HG02884 (cell line): ENCODE measurements around the gene ISYNA1.
"Not testable (repeated sequence)": the region's sequence is repeated elsewhere in the genome, so short reads cannot be mapped to it uniquely, and the experiment has no call there.

Source experiments
- ATAC-seq: cut with Tn5 transposase; IDR thresholded peaks from one replicate; pipeline ENCODE4 v1.9.1; 2021; ENCODE audit warnings: mild to moderate bottlenecking, moderate library complexity; ENCODE audit not compliant: unreplicated experiment

Gene ISYNA1

DNA sequence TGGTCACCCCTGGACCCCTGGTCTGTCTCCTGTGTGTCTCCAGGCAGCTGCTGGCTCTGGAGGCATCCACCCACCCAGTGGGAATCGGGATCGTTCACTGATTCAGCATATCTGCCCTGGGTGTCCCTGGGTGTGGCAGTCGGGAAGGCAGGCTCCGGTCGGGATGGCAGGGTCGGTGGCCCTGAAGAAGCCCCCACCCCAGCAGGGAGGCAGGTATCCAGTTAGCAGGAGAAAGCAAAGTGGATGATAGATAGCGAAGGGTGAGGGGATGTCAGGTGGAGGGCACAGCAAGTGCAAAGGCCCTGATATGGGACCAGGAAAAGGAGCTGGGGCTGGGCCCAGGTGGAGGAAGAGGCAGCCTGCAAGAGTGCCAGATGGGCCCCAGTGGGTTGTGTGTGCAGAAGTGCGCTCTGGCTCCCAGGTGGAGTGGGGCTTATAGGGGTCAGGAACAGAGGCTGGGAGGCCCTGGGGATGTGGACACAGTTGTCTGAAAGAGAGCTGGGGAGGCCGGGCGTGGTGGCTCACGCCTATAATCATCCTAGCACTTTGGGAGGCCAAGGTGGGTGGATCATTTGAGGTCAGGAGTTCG, 16.5 kb downstream of the ISYNA1 start:
- no peak for ATAC-seq

DNA sequence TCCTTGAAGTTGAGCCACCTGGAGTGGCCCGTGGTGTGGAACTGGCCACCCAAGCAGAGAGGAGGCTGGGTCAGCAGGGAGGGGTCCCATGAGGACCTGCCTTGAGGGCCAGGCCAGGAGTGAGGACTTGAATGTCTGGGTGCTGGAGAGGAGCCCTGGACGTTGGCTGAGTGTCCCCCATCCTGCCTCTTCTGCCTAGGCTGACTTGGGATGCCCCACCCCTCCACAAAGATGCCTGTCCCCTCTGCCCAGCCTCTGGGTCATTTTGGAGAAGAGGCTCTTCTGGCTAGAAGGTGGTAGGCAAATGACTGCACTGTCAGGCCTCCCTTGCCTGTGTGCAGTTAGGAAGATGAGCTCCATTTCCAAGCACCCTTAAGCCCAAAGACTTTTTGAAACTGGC, 17.0 kb downstream of the ISYNA1 start:
- ATAC-seq = no peak

DNA sequence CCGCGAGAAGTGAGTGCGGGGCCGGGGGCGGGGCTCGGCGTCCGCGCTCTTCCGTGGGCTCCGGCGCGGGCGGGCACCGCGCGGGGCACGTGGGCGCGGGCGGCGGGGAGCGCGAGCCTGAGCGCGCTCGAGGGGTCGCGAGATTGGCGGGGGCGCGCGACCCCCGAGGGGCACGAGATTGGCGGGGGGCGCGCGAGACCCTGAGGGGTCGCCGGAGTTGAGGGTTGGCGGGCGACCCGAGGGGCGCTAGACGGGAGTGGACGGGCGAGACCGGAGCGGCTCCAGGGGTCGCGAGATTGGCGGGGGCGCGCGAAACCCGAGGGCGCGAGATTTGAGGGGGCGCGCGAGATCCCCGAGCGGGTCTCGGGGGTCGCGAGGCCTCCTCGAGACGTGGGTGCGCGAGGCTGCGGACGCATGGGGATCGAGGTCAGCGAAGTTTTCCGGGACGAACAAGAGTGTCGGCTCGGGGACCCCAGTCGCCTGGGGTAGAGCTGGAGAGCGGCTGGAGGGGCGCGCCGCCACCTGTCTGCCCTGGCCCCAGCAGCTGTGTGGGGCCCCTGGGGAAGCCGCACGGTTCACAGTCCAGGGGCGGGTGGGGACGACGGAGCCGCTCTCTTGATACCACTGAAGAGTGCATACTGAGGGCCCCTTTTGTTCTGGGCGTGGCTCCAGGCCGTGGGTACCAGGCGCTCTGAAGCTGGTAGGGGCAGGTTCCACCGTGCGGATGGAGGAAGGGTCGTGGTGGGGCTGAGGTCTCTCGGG, 18.1 kb downstream of the ISYNA1 start:
- no peak for ATAC-seq

DNA sequence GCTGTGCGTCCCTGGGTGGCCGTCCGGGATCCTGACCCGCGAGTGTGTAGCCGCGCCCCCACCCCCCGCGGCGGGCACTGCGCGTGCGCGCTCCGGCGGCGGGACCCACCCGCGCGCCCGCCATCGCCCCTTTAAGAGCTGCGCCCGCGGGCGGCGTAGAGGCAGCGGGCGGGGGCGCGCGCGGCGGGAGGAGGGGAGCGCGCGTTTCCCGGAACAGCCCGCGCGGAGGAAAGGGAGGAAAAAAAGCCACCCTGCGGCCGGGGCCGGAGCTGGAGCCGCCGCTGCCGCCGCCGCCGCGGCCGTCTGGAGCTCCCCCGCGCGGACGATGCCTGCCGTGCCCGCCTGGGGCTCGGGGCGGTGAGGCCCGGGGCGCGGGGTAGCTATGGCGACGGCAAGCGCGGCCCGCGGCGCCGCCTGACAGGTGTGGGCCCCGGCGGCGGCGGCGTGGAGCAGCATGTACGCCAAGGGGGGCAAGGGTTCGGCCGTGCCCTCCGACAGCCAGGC, 18.7 kb downstream of the ISYNA1 start, which contains the start of gene SSBP4:
TSS of gene SSBP4 (plus strand) at position 204 of the 504 bp plus-strand sequence. CDS start at position 455, 251 bp downstream.
- ATAC-seq = peak; percentile 37

DNA sequence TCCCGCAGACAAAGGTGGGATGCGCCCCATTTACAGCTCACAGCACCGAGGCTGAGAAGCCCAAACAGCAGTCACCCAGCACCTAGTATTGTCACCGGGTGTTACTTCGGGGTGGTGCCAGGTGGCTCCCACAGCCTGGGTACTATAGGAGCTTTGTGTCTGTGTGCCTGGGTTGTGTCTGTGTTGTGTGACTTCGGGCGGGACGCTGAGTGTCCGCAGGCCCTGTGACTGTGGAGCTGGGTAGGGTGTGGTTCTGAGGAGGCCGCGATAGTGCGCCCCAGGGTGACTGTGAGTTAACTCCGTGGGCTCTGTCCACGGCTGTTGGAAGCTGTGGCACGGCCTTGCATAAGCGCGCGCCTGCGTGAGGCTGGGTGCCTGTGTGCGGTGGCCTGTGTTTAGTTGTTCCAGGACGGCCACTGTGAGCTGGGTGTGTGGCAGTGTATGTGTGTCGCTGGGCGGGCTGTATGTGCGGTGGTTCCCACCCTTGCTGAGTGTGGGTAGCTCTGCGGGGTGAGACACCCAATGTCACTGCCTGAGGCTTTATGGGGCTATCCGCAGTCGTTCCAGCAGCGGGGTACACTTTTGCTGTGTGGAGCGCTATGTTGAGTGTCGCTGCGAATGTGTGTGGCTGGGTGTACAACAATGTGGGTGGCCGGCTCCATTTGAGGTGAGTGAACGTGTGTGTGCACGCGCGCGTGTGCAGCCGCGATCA, 19.3 kb downstream of the ISYNA1 start:
- no peak for ATAC-seq

DNA sequence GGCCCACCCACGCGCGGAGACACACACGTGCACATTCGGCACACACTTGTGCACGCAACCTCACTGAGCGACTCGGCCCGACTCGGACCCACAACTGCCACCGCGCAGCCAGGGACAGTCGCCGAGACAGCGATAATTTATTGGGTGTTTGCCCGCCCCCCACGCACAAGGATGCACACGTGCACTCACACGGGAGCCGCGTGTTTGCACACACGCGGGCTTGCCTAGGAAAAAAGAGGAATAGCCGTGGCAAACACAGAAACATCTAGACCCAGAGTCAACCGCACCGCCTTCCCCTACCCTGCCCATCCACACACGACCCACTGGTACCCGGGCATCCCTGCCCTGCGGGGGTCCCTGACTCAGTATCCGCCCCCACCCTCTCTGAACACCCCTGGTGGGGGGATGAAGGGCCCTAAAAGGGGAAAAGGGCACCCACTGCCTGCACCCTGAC, 19.9 kb downstream of the ISYNA1 start:
- ATAC-seq = no peak

DNA sequence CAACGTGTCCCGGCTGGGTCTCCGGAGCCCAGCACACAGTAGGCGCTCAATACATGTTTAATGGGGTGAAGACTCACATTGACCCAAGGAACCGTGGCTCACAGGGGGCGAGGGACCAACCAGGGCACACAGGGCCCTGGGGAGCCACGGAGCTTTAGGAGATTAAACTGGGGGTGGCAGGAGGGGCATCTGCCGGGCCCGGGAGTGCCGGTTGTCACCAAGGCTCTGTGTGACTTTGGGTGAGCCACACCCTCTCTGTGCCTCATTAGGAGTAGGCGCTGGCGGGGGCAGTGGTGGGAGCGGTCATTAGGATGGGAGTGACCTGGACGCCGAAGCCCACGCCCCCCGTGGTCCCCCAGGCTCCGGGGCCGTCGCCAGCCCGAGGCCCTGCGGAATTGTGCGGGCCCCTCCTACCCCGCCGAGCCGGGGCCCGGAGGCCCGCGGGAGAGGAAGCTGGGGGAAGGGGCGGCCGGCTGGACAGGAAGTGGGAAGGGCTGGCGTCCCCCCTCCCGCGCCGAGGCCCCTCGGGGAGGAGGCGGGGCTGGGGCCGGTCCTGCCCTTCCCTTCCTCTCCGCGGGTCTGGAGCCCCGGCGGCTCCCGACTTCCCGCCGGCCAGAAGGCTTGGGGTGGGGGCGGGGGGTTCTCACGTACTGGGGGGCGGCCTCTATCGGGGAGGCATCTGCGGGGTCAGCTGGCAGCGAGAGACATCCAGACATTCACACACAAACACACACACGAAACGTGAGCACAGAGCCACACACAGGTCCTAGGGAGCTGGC, 20.5 kb downstream of the ISYNA1 start:
- ATAC-seq = no peak

DNA sequence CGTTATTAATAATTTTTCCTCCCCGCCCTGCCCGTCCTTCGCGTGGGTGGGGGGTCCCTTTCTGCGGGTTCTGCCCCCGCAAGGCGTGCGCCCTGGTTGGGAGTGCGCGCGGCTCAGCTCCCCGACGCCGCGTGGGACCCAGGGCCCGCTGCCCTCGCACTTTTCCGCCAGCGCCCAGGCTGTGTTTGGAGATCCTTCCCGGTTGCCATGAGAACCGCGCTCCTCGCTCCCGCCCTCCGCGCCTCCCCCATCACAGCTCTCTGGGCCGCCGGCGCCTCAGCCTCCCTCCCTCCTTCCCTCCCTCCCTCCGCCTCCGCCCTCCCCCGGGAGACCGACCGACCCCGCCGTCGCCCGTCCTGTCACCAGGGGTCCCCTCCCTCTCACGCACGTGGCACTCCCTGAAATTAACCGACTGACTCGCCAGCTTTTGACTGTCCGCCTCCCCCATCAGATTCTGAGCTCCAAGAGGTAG, 21.1 kb downstream of the ISYNA1 start:
- no peak for ATAC-seq

DNA sequence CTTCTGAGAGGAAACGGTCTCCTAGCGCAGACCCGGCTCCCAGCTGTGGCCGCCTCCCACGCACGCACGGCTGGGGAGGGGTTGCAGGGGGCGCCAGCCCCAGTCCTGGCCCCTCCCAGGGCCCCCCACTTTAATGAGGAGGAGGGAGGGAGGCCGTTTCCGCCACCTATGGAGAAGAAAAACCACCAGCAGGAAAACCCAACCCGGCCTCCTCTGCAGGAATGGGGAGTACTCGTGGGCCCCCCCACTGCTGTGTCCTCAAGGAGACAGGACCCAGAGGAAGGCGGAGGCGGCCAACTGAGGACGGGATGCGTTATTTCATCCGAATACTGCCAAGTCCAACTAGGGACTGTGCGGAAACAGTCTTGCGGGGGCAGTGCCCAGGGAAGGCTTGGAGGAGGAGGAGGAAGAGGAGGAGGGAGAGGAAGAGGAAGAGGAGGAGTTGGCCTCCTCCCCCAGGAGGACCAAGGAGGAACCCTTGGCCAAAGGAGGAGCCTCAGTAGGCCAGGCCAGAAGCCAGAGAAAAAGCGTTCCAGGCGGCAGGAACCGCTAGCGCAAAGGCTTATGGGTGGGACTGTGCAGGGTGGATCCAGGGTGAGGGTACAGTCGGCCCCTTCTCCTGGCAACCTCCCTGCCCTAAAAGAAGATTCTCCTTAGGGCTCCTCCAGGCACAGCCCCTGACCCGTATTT, 22.6 kb downstream of the ISYNA1 start:
- ATAC-seq = no peak

DNA sequence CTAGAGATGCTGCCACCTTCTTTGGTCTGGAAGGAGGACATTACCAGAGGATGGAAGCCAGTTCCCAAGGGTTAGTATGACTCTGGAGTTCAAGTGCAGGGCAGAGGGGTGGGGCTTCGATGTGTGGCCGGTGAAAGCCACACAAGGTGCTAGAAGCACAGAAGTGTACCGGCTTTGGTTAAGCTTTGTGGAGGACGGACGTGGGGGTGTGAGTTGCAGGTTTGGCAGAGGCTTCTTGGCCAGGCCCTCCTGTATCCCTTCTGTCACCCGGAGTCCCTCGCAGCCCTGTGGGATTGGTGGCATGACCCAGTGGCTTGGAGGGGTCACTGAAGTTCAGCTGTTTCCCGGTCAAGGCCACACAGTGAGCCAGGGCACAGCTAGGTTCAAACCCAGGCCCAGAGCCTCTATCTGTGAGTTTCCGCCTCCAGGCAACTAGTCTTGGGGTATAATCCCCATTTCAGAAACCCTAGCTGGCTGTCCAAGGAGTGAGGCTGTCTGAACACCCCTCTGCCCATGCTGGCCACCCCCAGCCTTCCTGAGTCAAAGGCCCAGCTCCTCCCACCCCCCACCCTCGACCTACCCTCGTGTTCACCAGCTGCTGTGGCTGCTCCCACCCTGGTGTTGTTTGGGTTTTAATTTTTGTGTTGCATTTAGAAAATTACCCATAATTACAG, 23.3 kb downstream of the ISYNA1 start:
- ATAC-seq = no peak

DNA sequence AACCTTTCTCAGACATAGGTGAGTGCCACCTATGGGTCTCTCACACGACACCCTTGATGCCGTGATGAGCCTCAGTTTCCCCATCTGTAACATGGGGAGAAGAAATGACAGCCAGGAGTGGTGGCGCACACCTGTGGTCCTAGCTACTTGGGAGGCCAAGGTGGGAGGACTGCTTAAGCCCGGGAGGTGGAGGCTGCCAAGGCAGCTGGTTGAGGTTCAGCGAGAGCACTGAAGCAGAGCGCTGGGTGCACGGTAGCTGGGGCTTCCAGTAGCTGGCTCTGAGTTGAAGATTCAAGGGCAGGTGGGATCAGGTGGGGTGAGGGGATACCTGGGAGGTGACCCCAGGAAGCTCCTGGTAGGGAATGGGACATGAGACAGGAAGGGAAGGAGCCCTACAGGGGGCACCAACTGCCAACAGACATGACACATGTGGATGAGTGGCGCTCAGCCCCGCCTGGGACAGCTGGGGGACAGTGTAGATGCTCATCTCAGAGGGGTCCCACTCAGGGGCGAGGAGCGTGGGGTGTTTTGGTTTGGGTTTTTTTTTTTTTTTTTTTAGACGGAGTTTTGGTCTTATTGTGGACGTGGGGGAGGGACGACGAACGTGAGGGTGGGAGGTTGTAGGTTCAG, 25.2 kb downstream of the ISYNA1 start:
- no peak for ATAC-seq

DNA sequence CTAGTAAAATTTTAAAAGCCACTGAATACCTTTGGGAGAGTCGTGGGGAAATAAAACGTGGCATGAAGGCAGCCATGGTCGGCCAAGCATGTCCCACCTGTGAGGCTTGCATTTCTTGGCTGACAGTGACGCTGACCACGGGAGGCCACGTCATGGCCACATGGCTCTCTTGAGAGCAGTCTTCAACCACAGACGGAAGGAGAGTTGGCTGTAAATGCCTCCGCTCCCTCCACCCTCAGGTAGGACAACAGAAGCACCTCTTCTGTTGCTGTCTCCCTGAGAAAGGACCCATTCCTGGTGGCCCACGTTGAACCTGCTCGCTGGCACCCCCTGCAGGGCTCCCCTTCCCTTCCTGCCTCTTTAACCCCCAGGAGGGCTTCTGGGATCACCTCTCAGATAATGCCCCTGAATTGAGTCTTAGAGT, 29.9 kb downstream of the ISYNA1 start:
- no peak for ATAC-seq

DNA sequence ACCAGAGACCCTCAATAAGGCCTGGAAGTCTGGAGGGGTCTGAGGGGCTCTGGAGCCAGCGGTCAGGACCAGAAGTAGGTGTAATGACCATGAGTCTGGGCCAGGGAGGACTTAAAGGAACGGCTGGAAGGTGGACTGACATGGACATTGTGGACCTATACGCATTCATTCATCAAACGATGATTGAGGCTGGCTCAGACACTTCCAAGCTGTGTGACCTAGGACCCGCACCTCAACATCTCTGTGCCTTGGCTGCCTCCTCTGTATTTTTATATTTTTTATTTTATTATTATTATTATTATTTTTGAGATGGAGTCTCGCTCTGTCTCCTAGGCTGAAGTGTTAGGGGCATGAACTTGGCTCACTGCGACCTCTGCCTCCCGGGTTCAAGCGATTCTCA, 31.2 kb downstream of the ISYNA1 start:
- ATAC-seq = no peak

DNA sequence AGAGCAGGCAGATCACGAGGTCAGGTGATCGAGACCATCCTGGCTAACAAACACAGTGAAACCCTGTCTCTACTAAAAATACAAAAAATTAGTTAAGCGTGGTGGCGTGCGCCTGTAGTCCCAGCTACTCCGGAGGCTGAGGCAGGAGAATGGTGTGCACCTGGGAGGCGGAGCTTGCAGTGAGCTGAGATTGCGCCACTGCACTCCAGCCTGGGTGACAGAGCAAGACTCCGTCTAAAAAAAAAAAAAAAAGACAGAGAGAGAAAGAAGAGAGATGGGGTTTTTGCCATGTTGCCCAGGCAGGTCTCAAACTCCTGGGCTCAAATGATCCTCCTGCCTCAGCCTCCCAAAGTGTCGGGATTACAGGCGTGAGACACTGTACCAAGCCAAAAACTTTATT, 32.2 kb downstream of the ISYNA1 start:
- not testable (repeated sequence) for ATAC-seq

DNA sequence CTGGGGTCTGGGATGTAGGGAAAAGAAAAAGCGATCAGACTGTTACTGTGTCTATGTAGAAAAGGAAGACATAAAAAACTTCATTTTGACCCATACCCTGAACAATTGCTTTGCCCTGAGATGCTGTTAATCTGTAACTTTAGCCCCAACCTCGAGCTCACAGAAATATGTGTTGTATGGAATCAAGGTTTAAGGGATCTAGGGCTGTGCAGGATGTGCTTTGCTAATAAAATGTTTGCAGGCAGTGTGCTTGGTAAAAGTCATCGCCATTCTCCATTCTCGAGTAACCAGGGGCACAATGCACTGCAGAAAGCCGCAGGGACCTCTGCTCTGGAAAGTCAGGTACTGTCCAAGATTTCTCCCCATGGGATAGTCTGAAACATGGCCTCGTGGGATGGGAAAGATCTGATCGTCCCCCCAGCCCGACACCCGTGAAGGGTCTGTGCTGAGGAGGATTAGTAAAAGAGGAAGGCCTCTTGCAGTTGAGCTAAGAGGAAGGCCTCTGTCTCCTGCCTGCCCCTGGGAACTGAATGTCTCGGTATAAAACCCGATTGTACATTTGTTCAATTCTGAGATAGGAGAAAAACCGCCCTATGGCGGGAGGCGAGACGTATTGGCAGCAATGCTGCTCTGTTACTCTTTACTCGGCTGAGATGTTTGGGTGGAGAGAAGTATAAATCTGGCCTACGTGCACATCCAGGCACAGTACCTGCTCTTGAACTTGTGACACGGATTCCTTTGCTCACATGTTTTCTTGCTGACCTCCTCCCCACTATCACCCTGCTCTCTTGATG, 35.3 kb downstream of the ISYNA1 start:
- not testable (repeated sequence) for ATAC-seq

DNA sequence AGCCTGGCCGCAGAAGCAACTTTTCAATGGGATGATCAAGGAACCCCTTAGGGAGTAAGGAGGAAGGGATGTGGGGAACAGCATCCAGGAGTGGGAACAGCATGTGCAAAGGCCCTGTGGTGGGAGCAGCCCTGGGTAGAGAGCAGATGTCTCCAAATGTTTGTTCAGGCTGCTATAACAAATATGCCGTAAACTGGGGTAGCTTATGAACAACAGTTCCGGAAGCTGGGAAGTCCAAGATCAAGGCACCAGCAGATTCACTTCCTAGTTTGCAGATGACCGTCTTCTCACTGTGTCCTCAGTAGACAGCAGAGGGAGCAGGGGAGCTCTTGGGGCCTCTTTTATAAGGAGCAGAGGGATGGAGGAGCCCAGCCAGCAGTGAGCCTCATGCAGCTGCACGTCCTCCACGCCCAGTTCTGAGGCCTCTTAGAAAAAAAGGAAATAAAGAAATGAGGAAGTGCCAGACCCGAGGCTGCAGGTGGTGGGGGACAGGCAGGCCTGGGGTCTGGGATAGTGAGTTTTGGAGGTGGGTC, 36.3 kb downstream of the ISYNA1 start:
- no peak for ATAC-seq

DNA sequence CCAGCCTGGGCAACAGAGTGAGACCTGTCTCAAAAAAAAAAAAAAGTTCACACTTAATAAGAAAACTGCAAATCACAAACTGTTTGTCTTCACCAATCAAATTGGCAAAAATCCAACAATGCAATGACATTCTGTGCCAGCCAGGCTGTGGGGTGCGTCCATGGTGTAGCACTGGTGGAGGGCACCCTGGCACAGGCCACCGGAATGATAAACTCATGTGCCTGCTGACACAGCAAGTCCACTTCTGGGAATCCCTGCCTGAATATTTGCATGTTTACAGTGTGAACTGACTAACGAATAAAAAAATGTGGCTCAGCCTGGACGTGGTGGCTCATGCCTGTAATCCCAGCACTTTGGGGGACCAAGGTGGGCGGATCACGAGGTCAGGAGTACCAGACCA, 38.9 kb downstream of the ISYNA1 start:
- no peak for ATAC-seq
